GM18505 (cell line): Measurements from ENCODE around the gene FBLN2.
"Not testable (repeated sequence)": the region's sequence is repeated elsewhere in the genome, so short reads cannot be mapped to it uniquely, and the experiment has no call there.

Experiments used
- ATAC-seq: cut with Tn5 transposase; IDR thresholded peaks from one replicate; pipeline ENCODE4 v1.9.1; 2021; ENCODE audit not compliant: unreplicated experiment
- POLR2A ChIP-seq: IDR thresholded peaks from 4 replicates; pipeline ENCODE4 v1.6.1; 2011; ENCODE audit warnings: borderline replicate concordance; ENCODE audit not compliant: insufficient read depth, insufficient read length; ENCODE audit errors: extremely low read depth

Gene FBLN2

DNA sequence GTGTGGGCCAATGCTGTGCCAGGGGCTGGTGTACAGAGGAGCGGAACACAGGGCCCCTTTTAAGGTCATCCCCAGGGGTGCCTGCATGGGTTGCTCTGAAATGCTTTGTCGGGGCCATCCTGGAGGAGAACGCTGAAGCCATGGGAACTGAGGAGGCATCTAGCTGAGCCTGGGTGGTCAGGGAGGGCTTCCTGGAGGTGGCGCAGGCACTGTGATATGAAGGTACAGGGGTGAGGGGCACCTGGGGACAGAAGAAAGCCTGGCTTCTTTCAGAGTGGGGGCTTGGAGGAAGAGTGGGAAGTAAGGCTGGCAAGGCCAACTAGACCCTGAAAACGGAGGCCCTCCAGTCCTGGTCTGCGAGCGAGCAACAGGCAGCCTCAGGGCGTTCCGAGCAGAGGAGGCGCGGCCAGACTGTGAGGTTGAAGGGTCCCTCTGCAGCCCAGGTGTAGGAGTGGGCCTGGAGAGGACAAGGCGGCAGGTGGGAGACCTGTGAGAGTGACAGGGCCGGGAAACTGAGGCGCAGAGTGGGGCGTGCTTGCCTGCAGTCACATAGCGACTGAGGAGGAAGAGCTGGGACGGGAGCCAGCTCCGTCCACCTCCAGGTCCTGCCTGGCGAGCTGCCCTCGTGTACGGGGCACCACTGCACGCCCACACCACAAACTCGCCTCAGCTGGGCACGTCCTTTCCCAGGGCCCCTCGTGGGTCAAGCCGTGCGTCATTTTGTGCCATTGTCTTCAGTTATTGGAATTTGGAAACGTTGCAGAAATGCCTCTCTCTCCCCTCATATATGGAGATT lies 4.1 kb downstream of the FBLN2 start:
- ATAC-seq, result no peak
- TF ChIP-seq POLR2A, result no peak

- ATAC-seq, result no peak
- no peak for TF ChIP-seq POLR2A
Observed at GRCh38 chr3:13553686-13554085, 4.8 kb downstream of the FBLN2 start.

GRCh38 chr3:13555753-13556152 lies 6.8 kb downstream of the FBLN2 start:
- TF ChIP-seq POLR2A, result no peak
- no peak for ATAC-seq

DNA sequence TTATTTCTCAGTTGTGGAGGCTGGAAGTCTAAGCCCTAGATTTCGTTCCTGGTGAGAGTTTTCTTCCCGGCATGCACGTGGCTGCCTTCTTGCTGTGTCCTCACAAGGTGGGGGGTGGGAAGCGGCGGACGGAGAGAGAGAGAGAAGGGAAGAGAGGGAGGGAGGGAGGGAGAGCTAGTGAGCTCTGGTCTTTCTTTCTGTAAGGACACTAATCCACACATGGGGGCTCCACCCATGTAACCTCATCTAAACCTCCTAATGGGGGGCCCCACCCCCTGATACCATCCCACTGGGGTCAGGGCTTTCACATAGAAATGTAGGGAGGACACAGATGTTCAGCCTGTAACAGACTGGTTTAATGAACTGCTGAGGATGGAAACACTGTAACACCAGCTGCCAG lies 7.3 kb downstream of the FBLN2 start:
- no peak for TF ChIP-seq POLR2A
- no peak for ATAC-seq

- ATAC-seq, result no peak
- no peak for TF ChIP-seq POLR2A
Observed at GRCh38 chr3:13556917-13557316, 8.0 kb downstream of the FBLN2 start.

DNA sequence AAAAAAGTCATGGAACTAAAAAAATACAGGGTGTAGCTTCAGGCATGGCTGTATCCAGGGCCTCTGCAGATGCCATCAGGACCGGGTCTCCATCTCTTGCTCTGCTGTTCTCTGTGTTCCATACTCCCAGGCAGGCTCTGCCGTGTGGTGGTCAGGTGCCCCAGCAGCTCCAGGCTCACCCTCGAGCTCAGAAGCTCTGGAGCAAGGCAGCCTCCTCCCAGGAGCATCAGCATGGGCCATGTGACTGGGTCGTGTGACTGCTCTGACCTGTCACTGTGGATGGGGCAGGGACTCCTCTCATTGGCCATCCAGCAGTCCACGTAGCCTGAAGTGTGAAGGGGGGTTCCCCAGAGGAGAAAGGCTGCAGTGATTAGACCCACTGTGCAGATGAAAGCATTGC lies 8.5 kb downstream of the FBLN2 start:
- ATAC-seq, result no peak
- no peak for TF ChIP-seq POLR2A

- no peak for ATAC-seq
Observed at GRCh38 chr3:13557926-13558325, 9.0 kb downstream of the FBLN2 start.

DNA sequence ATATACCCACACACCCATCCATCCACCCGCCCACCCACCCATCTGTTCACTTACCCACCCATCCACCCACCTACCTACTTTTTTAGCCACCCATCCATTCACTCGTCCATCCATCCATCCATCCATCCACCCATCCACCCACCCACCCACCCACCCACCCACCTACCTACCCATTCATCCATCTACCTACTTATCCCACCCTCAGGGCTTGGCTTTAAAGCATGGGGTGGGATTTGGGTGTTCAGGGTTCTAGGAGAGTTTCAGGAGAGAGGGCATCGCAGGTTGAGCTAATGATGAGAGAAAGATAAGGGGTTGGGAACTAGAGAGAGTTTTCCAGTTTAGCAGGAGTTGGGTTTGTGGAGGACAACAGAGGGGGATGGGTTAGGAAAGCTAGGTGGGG lies 9.7 kb downstream of the FBLN2 start:
- no peak for TF ChIP-seq POLR2A
- ATAC-seq, result no peak

More at GRCh38 chr3:13557926-13558325, 9.0 kb downstream of the FBLN2 start:
- TF ChIP-seq POLR2A, result no peak

DNA sequence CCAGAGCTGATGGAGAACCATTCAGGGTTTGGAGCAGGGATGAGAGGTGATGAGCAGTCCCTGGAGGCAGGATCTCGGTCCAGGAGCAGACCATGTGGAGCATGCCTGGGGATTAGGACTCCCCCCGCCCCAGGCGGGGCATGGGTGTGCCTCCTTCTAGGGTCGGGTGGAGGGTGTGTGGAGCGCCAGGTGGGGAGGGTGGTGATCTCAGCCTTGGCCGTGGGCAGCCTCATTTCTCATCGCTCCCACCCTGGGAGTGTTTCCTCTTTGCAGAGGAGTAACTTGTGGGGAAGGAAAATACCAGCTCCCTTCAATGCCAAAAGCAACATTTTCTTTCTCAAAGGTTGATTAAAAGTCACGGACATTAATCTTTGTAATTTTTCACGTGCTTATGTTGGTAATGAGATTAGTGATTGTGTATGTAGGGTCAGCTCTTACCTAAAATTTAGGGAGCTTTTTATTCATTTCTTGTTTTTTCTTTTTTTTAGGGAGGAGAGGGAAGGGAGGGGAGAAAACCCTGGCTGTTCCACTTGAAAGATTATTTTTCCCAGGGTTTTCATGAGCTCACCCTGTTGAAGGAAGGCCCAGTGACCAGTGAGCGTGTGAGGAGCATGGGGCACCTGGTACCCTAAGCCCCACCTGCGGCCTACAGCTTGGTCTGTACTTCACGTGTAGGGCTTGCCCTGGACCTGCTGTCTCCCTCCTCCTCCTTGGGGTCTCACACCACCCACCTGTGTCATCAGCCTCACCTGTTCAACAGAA lies 11.0 kb downstream of the FBLN2 start:
- no peak for TF ChIP-seq POLR2A
- ATAC-seq, result no peak

DNA sequence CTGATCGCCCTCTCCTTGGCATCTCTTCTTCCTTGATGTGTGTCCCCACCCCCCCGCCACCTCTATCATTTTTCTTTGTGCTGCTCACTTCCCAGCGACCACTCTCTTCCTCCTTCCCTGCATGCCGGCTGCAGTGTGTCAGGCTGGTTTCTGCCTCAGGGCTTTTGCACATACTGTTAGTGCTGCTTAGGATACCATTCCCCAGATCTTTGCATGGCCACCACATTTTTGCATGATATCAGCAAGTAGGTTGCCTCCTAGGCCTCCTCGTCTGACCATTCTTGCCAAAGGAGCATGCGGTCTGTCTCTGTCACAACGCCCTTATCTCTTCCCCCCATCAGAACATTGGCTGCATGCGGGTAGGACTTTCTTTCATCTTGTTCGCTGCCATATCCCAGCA lies 12.5 kb downstream of the FBLN2 start:
- no peak for TF ChIP-seq POLR2A
- ATAC-seq, result no peak

- TF ChIP-seq POLR2A, result no peak
- ATAC-seq, result no peak
Observed at GRCh38 chr3:13561967-13562366, 13.0 kb downstream of the FBLN2 start.

DNA sequence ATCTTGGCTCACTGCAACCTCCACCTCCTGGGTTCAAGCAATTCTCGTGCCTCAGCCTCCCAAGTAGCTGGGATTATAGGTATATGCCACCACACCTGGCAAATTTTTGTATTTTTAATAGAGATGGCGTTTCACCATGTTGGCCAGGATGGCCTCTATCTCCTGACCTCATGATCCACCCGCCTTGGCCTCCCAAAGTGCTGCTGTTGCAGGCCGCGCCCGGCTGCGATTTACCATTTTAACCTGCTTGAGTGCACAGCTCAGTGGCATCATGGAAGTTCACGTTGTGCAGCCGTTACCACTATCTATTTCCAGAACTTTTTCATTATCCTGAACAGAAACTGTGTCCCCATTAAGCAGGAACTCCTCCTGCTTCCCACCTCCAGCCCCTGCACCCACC lies 13.5 kb downstream of the FBLN2 start:
- ATAC-seq, result not testable (repeated sequence)

GRCh38 chr3:13563321-13563720 lies 14.4 kb downstream of the FBLN2 start:
- ATAC-seq, result no peak
- no peak for TF ChIP-seq POLR2A

- no peak for TF ChIP-seq POLR2A
- ATAC-seq, result no peak
Observed at GRCh38 chr3:13563911-13564310, 15.0 kb downstream of the FBLN2 start.
